Thymus (tissue), 11 donors: ENCODE measurements around the gene LARGE1. TPM values are rescaled to one million over a fixed set of nuclear protein-coding genes. Genes with fewer than 3 reads are reported as not detected.

Experiments
- DNase-seq, 9 donors: peaks; one replicate each; pipeline ENCODE4 v3.0.0-alpha.2; 2013; ENCODE audit warnings: low spot score in 9 of 9, low read depth in 6 of 9, missing footprints in 1 of 9
- H3K27ac ChIP-seq, 2 donors: one replicate each; pipeline ENCODE4 v1.5.1; 2013; ENCODE audit warnings: control low read depth in 1 of 2, low read depth in 1 of 2, low read length in 1 of 2, mild to moderate bottlenecking in 1 of 2, moderate library complexity in 1 of 2
- H3K27me3 ChIP-seq, 2 donors: one replicate each; pipeline ENCODE4 v1.5.1; 2013; ENCODE audit warnings: low read length in 1 of 2; ENCODE audit not compliant: control insufficient read depth in 2 of 2, insufficient read depth in 1 of 2
- H3K36me3 ChIP-seq, 2 donors: one replicate each; pipeline ENCODE4 v1.5.1; 2013; ENCODE audit warnings: low read length in 1 of 2, mild to moderate bottlenecking in 1 of 2, moderate library complexity in 1 of 2; ENCODE audit not compliant: control insufficient read depth in 2 of 2, insufficient read depth in 2 of 2
- H3K4me1 ChIP-seq, 2 donors: one replicate each; pipeline ENCODE4 v1.5.1; 2013; ENCODE audit warnings: low read length in 2 of 2; ENCODE audit not compliant: control insufficient read depth in 2 of 2, insufficient read depth in 2 of 2
- H3K4me3 ChIP-seq, 2 donors: one replicate each; pipeline ENCODE4 v1.5.1; 2013; ENCODE audit warnings: low read length in 2 of 2, control low read depth in 1 of 2, mild to moderate bottlenecking in 1 of 2
- H3K9me3 ChIP-seq, 2 donors: one replicate each; pipeline ENCODE4 v1.5.1; 2013; ENCODE audit warnings: low read length in 1 of 2, mild to moderate bottlenecking in 1 of 2; ENCODE audit not compliant: control insufficient read depth in 2 of 2, insufficient read depth in 1 of 2
- WGBS: extraction: QIAGEN DNeasy Blood & Tissue Kit; methylation state at CpG from one replicate; pipeline ENCODE4 v1.1.7; 2013; 5-methylcytosine and 5-hydroxymethylcytosine counted together
- polyA plus RNA-seq: library from polyadenylated mRNA; stranded (reverse); fragments of 200-250 nt; gene quantifications from one replicate; pipeline ENCODE4 v1.2.3, GENCODE V29; 2013
- total RNA-seq: library from RNA; stranded (reverse); fragments of 120-200 nt; gene quantifications from one replicate; pipeline ENCODE4 v1.2.4, GENCODE V29; 2013
- donor health status: healthy.

LARGE1 gene
- total and polyA plus RNA-seq, 2 donors, result 1.8 to 3.1 TPM

DNA sequence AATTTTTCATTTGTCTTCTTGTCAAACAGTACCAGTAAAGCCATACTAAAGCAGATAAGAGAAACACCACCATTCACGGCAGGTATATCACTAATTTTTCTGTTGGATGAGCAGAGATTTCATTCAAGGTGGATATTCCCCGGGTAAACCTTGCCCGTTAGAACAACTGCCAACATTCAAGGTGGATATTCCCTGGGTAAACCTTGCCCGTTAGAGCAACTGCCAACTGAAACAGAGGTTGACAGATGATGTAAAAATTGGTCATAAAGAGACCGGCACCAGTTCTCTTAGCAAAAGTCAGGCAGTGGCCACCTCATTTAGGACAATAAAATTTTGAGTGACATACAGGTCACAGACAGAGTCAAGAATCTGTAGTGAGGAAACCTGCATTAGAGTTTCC is 438.7 kb downstream of the LARGE1 start:
- Histone ChIP-seq H3K27ac (no peak overlapping the region), H3K4me1 (no peaks in the 10 kb centered on the region), H3K36me3 (no peaks in the 10 kb centered on the region), H3K9me3 (no peaks in the 10 kb centered on the region), H3K27me3 (no peaks in the 10 kb centered on the region), H3K4me3 (no peak overlapping the region)
- 96% methylated on average over 5 of the region's 5 CpGs for WGBS
- no peak for DNase-seq

DNA sequence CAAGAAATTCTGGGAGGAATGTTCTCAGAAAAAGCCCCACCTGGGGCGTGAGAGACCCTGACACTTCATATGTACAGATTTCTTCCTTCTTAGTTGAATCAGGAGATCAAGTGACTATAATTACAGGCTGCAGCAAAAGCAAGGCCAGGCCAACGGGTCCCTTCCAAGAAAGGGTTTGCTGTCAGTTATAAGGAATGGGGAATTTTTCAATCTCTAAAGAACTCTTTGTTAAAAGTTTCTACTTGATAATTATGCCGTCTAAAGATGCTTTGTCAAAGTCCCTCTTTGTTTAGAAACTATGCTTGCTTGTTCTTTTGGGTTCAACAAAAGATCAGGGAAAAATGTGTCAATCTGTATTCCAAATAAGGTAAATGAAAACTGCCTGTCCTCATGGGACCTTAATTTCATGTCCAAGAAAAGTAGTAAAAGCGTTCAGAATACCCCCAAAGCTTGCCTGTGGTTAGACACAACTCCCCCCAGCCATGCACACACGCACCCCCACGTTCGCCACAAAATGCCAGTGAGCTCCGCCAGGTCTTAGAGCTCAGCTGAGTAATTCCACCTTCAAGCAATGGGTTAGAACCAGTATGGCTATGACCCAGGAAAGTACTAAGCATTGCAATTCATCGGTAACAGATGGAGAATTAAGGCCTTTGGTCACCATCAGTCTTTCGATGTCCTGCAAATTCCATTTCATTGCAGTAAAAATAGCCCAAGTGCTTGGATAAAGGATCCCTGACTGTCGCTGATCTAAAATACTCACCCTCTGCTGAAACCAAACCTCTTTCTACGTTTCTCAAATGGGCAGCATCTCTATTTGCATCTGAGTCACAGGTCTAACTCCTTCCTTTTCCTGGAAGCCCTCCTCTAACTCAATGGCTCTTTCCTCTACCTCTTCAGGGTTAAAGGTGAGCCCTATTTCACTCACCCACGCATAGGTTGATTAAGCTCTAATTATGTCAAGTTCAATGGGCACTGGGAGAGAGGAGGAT is 442.9 kb downstream of the LARGE1 start:
- H3K27me3 ChIP-seq, result no peaks in the 10 kb centered on the region
- H3K27ac ChIP-seq, result no peak overlapping the region
- H3K4me1 ChIP-seq, result no peaks in the 10 kb centered on the region
- H3K36me3 ChIP-seq, result no peaks in the 10 kb centered on the region
- no peaks in the 10 kb centered on the region for H3K9me3 ChIP-seq
- WGBS, result 92% methylated on average over 13 of the region's 13 CpGs
- DNase-seq, result no peak
- H3K4me3 ChIP-seq, result no peak overlapping the region

DNA sequence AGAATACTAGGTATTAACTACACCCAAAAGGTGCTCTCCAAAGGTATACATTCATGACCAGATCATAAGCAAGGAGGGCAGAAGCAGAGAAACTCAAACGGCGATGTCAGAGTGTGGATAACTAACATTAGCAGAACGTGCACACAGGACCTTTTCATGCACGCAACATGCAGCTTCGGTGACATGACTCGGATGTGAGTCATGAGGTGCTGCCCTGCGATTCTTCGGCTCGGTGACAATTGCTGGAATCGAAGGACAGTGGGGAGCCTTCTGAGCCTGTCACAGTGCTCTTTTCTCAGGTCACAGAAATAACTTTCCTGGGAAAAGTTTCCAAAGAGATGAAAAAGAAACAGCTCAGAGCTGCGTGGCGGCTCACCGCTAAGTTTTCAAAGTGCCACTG is 443.6 kb downstream of the LARGE1 start:
- WGBS, result 92% methylated on average over 13 of the region's 13 CpGs
- Histone ChIP-seq H3K27me3 (no peaks in the 10 kb centered on the region), H3K4me1 (no peaks in the 10 kb centered on the region), H3K36me3 (no peaks in the 10 kb centered on the region), H3K9me3 (no peaks in the 10 kb centered on the region), H3K27ac (no peak overlapping the region), H3K4me3 (no peak overlapping the region)
- no peak for DNase-seq

DNA sequence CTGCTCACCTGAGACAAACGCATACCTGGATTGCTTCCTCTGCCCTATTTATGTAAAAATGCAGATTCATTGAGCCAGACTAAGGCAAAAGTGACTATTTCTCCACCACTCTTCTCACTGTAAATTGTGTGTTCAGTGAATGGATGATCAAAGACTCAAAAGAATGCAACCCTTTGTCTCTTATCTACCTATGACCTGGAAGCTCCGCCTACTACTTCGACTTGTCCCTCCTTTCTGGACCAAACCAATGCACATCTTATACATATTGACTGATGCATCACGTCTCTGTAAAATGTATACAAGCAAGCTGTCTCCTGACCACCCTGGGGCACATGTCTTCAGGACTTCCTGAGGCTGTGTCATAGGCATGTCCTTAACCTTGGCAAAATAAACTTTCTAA is 444.1 kb downstream of the LARGE1 start:
- Histone ChIP-seq H3K4me3 (no peak overlapping the region), H3K9me3 (no peaks in the 10 kb centered on the region), H3K36me3 (no peaks in the 10 kb centered on the region), H3K4me1 (no peaks in the 10 kb centered on the region), H3K27ac (no peak overlapping the region), H3K27me3 (no peaks in the 10 kb centered on the region)
- 92% methylated on average over 4 of the region's 4 CpGs for WGBS
- DNase-seq, result no peak

DNA sequence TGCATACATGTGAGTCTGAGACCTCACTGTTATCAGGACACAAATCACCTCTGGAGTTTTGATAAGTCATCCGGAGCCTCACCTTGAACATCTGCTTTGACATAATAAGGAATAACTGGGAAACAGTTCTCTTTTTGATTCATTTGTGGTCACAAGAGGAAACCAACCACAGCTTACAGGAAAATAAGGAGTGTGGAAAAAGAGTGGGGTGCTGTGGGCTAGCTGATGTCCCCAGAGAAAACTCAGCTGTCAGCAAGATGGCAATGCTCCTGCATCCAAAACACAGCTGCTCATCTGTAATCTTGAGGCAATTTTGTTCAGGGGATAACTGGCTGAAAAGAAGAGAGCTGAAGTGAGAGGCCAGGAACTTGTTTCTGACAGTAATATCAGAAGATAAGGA is 445.7 kb downstream of the LARGE1 start:
- Histone ChIP-seq H3K27me3 (no peaks in the 10 kb centered on the region), H3K4me3 (no peak overlapping the region), H3K4me1 (no peaks in the 10 kb centered on the region), H3K36me3 (no peaks in the 10 kb centered on the region), H3K9me3 (no peaks in the 10 kb centered on the region), H3K27ac (no peak overlapping the region)
- no peak for DNase-seq
- 67% methylated on average over 1 of the region's 1 CpG for WGBS

DNA sequence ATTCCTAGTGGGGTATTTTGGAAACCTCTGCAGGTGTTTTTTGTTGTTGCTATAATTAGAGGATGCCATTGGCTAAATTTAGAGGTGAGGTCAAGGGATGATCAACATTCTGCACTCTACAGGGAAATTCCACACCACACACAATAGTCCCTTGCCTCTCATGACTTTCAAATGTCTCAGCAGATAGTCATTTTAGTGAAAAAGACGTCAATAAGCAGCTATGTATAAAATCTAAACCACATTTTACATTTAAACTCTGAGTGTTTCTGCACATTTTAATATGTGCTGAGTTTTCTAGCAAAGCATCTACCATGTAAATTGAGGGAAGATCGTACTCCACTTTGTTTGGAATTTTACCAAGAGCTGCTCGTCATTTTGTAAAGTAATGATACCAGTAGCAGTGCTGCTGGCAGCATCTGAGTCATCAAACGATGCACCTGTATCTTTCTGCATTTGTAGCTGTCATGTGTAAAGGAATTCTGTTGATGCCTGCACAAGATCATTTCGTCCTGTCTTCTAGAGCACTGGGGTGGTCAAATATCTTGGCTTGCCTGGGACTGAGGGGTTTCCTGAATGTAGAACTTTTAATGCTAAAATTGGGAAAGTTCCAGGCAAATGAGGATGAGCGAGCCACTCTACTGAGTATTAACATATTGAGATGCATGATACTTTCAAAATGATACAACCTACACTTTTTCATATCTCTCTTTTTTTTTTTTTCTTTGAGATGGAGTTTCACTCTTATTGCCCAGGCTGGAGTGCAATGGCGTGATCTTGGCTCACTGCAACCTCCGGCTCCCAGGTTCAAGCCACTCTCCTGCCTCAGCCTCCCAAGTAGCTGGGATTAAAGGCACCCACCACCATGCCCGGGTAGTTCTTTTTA is 447.6 kb downstream of the LARGE1 start:
- Histone ChIP-seq H3K9me3 (no peaks in the 10 kb centered on the region), H3K27me3 (no peaks in the 10 kb centered on the region), H3K4me3 (no peak overlapping the region), H3K27ac (no peak overlapping the region), H3K4me1 (no peaks in the 10 kb centered on the region), H3K36me3 (no peaks in the 10 kb centered on the region)
- WGBS, result 88% methylated on average over 9 of the region's 9 CpGs
- no peak for DNase-seq

DNA sequence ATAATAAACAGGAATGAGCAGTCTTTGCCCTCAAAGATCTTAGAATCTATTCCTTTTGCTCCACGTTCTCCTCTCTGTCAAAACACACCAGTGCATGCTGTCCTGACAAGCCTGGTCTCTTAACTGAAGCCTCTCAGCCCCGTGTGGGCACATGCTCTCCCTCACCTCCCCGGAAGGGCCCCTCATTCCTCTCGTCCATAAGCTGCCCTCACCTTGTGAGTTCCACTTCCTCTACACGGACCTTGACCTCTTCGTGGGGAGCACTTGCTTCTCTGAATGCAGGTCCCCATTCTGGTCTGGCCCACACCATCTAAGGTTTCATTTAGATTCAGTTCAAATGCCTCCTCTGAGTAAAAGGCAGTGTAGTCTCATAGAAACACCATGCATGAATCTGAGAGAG is 449.8 kb downstream of the LARGE1 start:
- 75% methylated on average over 6 of the region's 6 CpGs for WGBS
- Histone ChIP-seq H3K27ac (no peak overlapping the region), H3K27me3 (no peaks in the 10 kb centered on the region), H3K4me3 (no peak overlapping the region), H3K9me3 (no peaks in the 10 kb centered on the region), H3K4me1 (no peaks in the 10 kb centered on the region), H3K36me3 (no peaks in the 10 kb centered on the region)
- no peak for DNase-seq

DNA sequence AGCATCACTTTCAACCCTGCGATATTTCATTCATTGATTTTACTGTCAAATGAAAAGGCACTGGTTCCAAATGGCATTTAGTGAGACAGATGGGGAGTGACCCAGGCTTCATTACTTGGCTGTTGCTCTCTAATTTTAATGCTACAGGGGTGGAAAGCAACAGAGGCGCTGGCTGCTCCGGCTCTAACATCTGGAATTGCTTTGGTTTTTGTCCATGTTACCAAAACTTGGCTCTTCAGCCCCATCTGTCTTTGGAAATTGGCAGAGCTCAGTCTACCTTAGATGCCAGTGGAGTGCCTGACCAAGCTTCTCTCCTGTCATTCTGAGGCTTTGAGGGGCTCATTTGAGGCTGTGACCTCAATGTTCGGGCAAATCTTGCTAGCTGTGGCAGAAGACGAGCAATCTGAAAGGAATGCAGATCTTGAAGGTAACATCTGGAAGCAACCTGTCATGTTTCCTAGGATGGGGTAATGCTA is 452.6 kb downstream of the LARGE1 start:
- no peak for DNase-seq
- H3K9me3 ChIP-seq, result no peaks in the 10 kb centered on the region
- no peak overlapping the region for H3K4me3 ChIP-seq
- WGBS, result 94% methylated on average over 5 of the region's 5 CpGs
- H3K27me3 ChIP-seq, result no peaks in the 10 kb centered on the region
- no peaks in the 10 kb centered on the region for H3K36me3 ChIP-seq
- H3K27ac ChIP-seq, result no peak overlapping the region
- no peaks in the 10 kb centered on the region for H3K4me1 ChIP-seq

DNA sequence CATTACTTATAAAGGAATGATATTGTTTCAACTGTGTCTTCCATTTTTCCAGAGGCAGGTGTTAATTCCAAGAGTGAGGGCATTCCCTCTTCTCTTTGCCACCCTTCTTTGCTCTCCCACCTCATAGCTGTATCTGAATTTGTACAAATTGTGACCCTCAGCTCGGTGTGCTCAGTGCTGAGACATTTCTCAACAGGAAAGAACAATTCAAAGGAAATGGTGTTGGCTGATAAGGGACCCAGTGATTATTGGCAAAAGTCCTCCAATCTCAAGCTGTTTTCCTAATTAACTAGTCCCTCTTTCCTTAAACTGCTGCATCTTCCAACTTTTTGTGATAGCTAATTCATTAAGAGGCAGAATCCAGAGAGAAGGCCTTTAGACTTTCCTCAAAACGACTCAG is 453.2 kb downstream of the LARGE1 start:
- Histone ChIP-seq H3K9me3 (no peaks in the 10 kb centered on the region), H3K4me3 (no peak overlapping the region), H3K36me3 (no peaks in the 10 kb centered on the region), H3K27ac (no peak overlapping the region), H3K27me3 (no peaks in the 10 kb centered on the region), H3K4me1 (no peaks in the 10 kb centered on the region)
- DNase-seq, result no peak
- 43% methylated on average over 2 of the region's 2 CpGs for WGBS
